ENCODE results near the gene GAD1.
A peak's percentile ranks its signal among the peaks of the same experiment; 100 is the strongest.

GAD1 gene

GRCh38 chr2:170816504-170817092, at the start of gene GAD1:
Gene GAD1, plus strand, starts transcription at chr2:170816887. Its CDS starts 1,705 bp downstream, at chr2:170818592.
- peak; percentile 72 to 79 for DNase-seq

- peak; percentile 37 to 49 for DNase-seq
These were observed 46.6 kb upstream of the GAD1 start, which contains the start of gene ERICH2 for GRCh38 chr2:170770008-170770605. Gene ERICH2, plus strand, starts transcription at chr2:170770378. Its CDS starts 304 bp downstream, at chr2:170770682.

DNA sequence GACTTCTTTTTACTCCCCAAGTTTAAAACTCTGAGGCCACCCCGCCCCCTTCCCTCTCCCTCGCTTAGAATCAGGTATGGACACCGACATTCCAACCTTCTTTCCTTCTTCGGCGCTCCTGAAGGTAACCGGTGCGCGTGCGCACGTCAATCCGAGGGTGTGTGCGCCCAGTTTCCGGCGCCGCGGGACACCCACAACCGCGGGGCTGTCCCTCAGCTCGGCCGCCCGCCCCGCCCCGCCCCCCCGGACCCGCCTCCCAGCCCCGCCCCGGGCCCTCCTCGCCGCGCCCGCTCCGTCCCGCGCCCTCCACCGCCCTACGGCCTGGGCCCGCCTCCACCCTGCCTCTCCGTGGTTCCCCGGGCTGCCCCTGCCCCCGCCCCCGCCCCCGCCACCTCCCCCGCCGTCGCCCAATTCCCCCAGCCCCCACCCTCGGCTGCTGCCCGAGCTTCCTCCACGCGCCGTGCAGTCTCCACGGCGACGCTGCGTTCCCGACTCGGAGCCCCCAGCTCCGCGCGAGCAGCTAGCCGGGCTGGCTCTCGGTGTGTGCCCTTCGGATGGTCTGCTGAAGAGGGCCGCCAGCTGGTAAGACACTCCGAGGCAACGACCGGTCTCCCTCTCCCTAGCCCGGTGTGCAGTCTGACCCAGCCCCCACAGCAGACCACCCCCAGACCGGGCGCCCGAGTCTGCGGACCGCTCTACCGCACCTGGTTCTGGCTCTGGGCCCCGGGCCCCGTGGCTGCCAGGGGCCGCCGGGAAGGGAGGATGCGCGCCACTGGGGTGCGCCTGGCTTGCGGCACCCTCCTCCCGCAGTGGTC, 45.9 kb upstream of the GAD1 start:
- peak; percentile 65 to 72 for DNase-seq

- DNase-seq = no peak
These were observed 45.2 kb upstream of the GAD1 start for GRCh38 chr2:170771421-170771937.

DNA sequence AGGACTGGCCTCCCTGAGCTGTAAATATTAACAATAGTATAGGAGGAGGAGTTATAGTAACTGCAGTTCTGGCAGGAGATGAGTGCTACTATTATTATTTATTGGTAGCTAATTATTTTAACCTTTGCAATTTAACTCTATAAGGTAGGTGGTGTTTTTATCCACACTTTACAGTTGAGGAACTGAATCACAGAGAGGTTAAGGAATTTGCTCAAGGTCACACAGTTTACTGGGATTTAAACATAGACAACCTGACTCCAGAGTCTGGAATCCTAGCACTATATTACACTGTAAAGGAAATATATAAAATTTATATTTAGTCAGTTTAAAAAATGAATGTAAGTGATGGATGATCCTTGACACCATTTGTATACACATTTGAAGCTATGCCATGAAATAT, 44.4 kb upstream of the GAD1 start:
- no peak for DNase-seq

GRCh38 chr2:170774074-170774473, 42.6 kb upstream of the GAD1 start:
- no peak for DNase-seq

- no peak for DNase-seq
These were observed 37.8 kb upstream of the GAD1 start for GRCh38 chr2:170778900-170779299.

GRCh38 chr2:170779304-170779703, 37.4 kb upstream of the GAD1 start:
- DNase-seq = no peak

GRCh38 chr2:170782673-170783072, 34.0 kb upstream of the GAD1 start:
- DNase-seq = no peak

DNA sequence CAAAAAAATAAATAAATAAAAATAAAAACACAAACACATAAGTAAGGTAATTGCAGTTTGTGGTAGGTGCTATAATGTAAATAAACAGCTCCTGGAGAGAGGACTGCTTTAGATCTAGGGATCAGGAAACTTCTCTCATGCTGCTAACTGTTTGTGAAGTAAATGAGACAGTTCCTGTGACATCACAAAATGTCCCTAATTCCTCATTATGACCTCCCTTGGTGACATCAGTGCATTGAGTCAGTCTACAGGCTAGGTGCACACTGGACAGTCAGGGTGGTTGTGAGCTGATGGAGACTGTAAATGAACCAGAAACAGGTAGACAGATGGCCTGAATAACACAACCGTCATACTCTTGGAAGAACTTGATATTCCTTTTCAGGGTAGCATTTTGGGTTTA, 33.1 kb upstream of the GAD1 start:
- DNase-seq = no peak

GRCh38 chr2:170798996-170799395, 17.7 kb upstream of the GAD1 start:
- DNase-seq = no peak

- DNase-seq = no peak
These were observed 10.1 kb upstream of the GAD1 start for GRCh38 chr2:170806548-170806947.

- no peak for DNase-seq
These were observed 3.7 kb upstream of the GAD1 start for GRCh38 chr2:170812710-170813600.

DNA sequence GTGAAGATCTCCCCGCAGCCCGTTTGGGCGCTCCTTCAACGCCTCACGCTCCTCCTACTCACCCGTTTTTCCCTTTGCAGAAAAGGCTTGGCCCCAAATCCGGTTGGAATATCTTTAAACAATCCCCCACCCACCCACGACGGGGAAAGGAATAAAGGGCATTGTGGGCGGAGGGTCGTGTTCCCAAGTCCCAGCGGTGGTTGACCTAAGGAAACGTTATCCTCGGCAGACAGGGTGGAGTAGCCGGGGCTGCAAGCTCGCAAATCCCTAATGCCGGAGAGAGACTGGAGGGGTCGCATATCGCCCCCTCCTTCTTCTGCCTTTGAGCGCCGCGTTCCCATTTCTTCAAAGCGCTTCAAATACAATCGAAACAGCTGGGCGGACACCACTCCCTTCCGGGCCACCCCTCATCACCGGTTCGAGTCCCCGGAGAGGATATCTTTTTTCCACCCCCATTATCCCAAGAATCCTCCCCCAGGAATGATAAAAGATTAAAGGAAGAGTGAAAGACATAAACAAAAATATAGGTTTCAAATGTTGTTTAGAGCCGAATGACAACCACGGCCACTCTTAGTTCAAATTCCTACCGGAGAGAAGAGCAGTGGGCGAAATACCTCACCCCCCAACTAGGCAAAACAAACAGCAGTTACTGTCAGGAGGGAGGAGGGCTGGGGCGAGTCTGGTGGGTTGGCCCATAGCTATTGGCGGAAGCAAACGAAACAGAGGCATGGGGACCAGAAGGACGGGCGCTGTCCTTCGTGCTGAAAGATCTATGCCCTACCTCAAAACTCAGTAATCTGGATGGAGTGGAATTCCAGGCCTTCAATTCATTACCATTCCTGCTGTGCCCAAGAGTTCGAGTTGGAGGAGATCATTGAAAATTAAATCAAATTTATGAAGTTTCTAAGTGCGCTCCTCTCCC, 2.8 kb upstream of the GAD1 start:
- DNase-seq = peak in 1 of 2 experiments; percentile 39

- DNase-seq = no peak
These were observed 2.0 kb upstream of the GAD1 start for GRCh38 chr2:170814533-170815230.

DNA sequence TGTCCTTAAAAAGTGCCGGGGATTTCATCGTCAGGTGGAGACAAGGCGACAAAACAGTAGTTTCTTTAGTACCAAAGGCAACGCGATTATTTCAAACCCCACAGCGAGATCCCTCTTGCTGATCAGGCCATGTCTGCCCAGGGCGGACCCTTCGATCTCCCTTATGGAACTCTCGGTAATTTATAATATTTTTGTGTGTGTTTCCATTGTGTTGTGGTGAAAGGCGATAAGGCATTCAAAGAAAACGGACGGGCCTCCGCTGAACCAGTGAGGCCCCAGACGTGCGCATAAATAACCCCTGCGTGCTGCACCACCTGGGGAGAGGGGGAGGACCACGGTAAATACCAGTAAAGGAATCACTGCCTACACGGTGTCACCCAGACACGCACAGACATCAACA, 1.4 kb upstream of the GAD1 start:
- DNase-seq = no peak

GRCh38 chr2:170815746-170816503, 762 bp upstream of the GAD1 start:
- DNase-seq = peak; percentile 68 to 79

DNA sequence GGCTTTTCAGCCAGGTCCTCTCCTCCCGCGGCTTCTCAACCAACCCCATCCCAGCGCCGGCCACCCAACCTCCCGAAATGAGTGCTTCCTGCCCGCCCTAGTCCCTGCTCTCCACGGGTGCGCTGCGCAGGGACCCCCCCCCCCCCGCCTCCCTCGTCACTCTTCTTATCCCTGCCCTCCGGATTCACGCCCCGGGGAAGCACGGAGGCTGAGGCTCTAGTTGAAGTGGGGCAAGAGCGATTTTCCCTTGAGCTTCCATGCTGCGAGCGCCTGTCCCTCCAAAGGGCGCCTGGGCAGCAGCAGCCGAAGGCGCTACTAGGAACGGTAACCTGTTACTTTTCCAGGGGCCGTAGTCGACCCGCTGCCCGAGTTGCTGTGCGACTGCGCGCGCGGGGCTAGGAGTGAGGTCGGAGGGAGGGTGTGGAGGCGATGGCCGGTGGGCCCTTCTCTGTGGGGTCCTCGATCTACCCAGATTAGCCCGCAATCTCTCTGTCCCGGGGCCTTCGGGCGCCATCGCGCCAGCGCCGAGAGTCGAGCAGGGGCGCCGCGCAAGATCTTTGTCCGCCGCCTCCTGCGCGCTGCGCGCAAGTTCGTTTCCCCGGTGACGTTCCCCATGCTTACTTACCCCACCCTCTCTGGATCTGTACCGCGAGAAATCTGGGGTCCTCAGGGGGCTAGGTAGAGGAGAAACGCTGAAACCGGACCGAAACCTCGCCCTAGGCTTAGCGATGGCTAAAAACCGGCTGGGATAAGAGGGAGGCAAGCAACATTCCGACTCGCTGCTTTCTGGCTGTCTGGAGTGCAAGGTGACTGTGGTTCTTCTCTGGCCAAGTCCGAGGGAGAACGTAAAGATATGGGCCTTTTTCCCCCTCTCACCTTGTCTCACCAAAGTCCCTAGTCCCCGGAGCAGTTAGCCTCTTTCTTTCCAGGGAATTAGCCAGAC, 677 bp downstream of the GAD1 start:
- peak; percentile 38 to 49 for DNase-seq

Measured in activated CD4-positive, alpha-beta T cell treated with anti-CD3 and anti-CD28 coated beads, Interleukin-2, amount 50 U/mL, for 48 hours (primary cell).